ENCODE measurements around the gene CEP41. TPM values are rescaled to one million over a fixed set of nuclear protein-coding genes. Genes with fewer than 3 reads are reported as not detected.
A peak's percentile ranks its signal among the peaks of the same experiment; 100 is the strongest.

The CEP41 gene
- total RNA-seq, 3 donors from 2014 or later: 5.9 to 8.9 (median 7.0) TPM

DNA sequence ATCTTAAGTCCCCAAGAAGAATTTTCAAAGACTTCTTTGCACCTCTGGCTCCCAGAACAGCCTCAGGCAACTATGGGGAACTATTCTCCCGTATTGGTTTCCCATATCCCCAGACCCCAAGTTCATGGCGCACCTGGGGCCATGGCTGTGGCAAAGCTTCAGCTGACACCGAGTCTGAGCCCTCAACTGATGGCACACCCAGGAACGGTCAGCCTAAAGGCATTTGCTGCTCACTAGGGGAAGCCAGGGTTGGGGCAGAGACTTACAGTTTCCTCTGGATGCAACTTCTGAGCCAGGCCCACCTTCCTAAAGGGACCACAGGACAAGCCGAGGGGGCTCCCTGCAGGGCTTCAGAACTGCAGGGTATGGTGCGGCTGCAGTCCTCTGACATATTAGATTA, 74.3 kb downstream of the CEP41 start:
- intact Hi-C loops (cut with DNase I; ENCODE audit: low total_unique reads): no loop called here
- peak overlapping the region in 1 of 2 donors; percentile 40 for H3K27ac ChIP-seq
- H3K36me3 ChIP-seq: no peaks in the 10 kb centered on the region
- no peak overlapping the region for H3K4me3 ChIP-seq
- peaks cover 6 to 19% of the 10 kb centered on the region in 2 donors for H3K4me1 ChIP-seq
- no peaks in the 10 kb centered on the region for H3K27me3 ChIP-seq
- DNase-seq (ENCODE audit: low spot score in 2 of 2): no peak
- H3K9me3 ChIP-seq: no peaks in the 10 kb centered on the region
- TF ChIP-seq CTCF (IDR thresholded peaks at IDR 0.05): no peak
- TF ChIP-seq POLR2AphosphoS5 (IDR thresholded peaks at IDR 0.05): no peak
- no peak for TF ChIP-seq POLR2A (IDR thresholded peaks at IDR 0.05)

GRCh38 chr7:130365511-130366441, 75.0 kb downstream of the CEP41 start:
- peak in 1 of 2 donors; percentile 73 for DNase-seq (ENCODE audit: low spot score in 2 of 2)
- peaks cover 6 to 15% of the 10 kb centered on the region in 2 donors for H3K4me1 ChIP-seq
- peak overlapping the region in 1 of 2 donors; percentile 40 for H3K27ac ChIP-seq
- no peak overlapping the region for H3K4me3 ChIP-seq
- no peaks in the 10 kb centered on the region for H3K9me3 ChIP-seq
- no peaks in the 10 kb centered on the region for H3K27me3 ChIP-seq
- intact Hi-C loops (cut with DNase I; ENCODE audit: low total_unique reads): no loop called here
- TF ChIP-seq POLR2A (IDR thresholded peaks at IDR 0.05) (no peak), POLR2AphosphoS5 (IDR thresholded peaks at IDR 0.05) (no peak), CTCF (IDR thresholded peaks at IDR 0.05) (no peak)
- H3K36me3 ChIP-seq: no peaks in the 10 kb centered on the region

DNA sequence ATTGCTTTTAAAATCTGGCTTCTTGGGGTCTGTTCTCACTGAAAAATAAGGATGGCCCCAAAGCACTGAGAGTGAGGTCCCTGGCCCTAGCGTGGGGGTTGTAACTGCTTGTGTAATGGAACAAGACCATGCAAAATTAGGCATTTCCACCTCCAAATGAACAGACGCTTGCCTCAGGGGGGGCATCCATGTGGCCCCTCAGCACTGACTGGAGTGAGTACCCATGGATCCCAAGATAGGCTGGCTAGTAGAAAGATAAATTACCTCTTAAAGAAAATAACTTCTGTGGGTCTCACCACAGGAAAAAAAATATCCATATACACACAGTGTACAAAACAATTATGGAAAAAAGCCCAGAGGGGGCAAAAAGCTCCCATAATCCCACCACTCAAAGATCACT, 75.7 kb downstream of the CEP41 start:
- TF ChIP-seq POLR2A (IDR thresholded peaks at IDR 0.05): no peak
- TF ChIP-seq CTCF (IDR thresholded peaks at IDR 0.05): no peak
- Histone ChIP-seq H3K4me1 (peaks cover 6 to 13% of the 10 kb centered on the region in 2 donors), H3K4me3 (no peak overlapping the region), H3K9me3 (no peaks in the 10 kb centered on the region), H3K27me3 (no peaks in the 10 kb centered on the region), H3K27ac (peak overlapping the region in 1 of 2 donors; percentile 40), H3K36me3 (no peaks in the 10 kb centered on the region)
- DNase-seq (ENCODE audit: low spot score in 2 of 2): no peak
- intact Hi-C loops (cut with DNase I; ENCODE audit: low total_unique reads): no loop called here

DNA sequence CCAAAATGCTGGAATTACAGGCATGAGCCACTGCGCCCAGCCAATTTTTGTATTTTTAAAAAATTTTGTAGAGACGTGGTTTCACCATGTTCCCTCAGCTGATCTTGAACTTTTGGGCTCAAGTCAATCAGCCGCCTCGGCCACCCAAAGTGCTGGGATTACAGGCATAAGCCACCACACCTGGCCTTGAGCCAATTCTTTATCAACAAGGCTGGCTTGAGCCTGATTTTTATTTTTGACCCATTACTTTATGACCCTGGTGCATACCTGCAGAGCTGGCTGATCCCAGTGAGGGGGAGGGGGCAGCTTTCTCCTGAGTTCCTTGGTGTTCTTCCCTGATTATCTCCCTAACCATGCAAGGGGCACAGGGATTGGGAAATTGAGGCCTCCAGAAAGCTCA, 76.4 kb downstream of the CEP41 start:
- no peak for DNase-seq (ENCODE audit: low spot score in 2 of 2)
- no peaks in the 10 kb centered on the region for H3K27me3 ChIP-seq
- H3K4me3 ChIP-seq: no peak overlapping the region
- peaks cover 3 to 8% of the 10 kb centered on the region in 2 donors for H3K4me1 ChIP-seq
- intact Hi-C loops (cut with DNase I; ENCODE audit: low total_unique reads): no loop called here
- H3K36me3 ChIP-seq: no peaks in the 10 kb centered on the region
- no peak overlapping the region for H3K27ac ChIP-seq
- peaks cover 0 to 1% of the 10 kb centered on the region in 2 donors for H3K9me3 ChIP-seq
- TF ChIP-seq POLR2A (IDR thresholded peaks at IDR 0.05) (no peak), CTCF (IDR thresholded peaks at IDR 0.05) (no peak), POLR2AphosphoS5 (IDR thresholded peaks at IDR 0.05) (no peak)
